AG04450 (cell line): ENCODE data around the gene CDH13. TPM values are rescaled to one million over a fixed set of nuclear protein-coding genes. Genes with fewer than 3 reads are reported as not detected.

Experiments
- CTCF ChIA-PET: fragments of 300-600, 350-600 bp; formaldehyde crosslinking; extraction: SDS; loops from one replicate; lab custom pipeline; 2022; ENCODE audit warnings: antibody characterized with exemption, inconsistent platforms; lab: Charles Lee
- POLR2A ChIA-PET: fragments of 350-600 bp; formaldehyde crosslinking; extraction: SDS; loops from one replicate; lab custom pipeline; 2021; ENCODE audit warnings: antibody characterized with exemption, inconsistent platforms; lab: Yijun Ruan, JAX
- DNase-seq: peaks from one replicate; pipeline ENCODE4 v3.0.0-alpha.2; 2011; ENCODE audit warnings: low read depth, low spot score
- H3K27ac ChIP-seq: one replicate; pipeline ENCODE4 v1.5.1; 2012; ENCODE audit warnings: low read depth, low read length, control low read depth
- H3K27me3 ChIP-seq: one replicate; pipeline ENCODE4 v1.6.0; 2012; ENCODE audit warnings: low read length; ENCODE audit not compliant: control insufficient read depth, insufficient read depth
- H3K4me3 ChIP-seq: 2 replicates; pipeline ENCODE4 v1.5.1; 2011; ENCODE audit warnings: mild to moderate bottlenecking, low read depth, low read length, control low read depth
- H3K9me3 ChIP-seq: 2 replicates; pipeline ENCODE4 v1.5.1; 2012; ENCODE audit warnings: low read length; ENCODE audit not compliant: control insufficient read depth, insufficient read depth
- CTCF ChIP-seq: IDR thresholded peaks from 2 replicates; pipeline ENCODE4 v1.5.1; 2011; ENCODE audit warnings: low read depth, low read length, control low read depth, inconsistent platforms
- polyA plus RNA-seq: library from polyadenylated mRNA; depleted of rRNA; stranded (reverse); fragments of >200 nt; gene quantifications from 2 replicates; pipeline ENCODE4 v1.2.3, GENCODE V29; 2011

CDH13 gene
- polyA plus RNA-seq, 1 experiment = 55.0 TPM

GRCh38 chr16:82819286-82819685 lies 192.5 kb downstream of the CDH13 start:
- DNase-seq = no peak
- POLR2A ChIA-PET = no interaction called here
- CTCF ChIA-PET = no interaction called here
- no peaks in the 10 kb centered on the region for H3K27me3 ChIP-seq
- no peak overlapping the region for H3K4me3 ChIP-seq
- no peaks in the 10 kb centered on the region for H3K9me3 ChIP-seq
- no peak for TF ChIP-seq CTCF
- H3K27ac ChIP-seq = no peak overlapping the region

- no peak for DNase-seq
- POLR2A ChIA-PET = no interaction called here
- Histone ChIP-seq H3K9me3 (no peaks in the 10 kb centered on the region), H3K27ac (no peak overlapping the region), H3K4me3 (no peak overlapping the region), H3K27me3 (no peaks in the 10 kb centered on the region)
- no peak for TF ChIP-seq CTCF
- CTCF ChIA-PET = no interaction called here
These were observed 194.1 kb downstream of the CDH13 start for GRCh38 chr16:82820855-82821254.

GRCh38 chr16:82824408-82824807 lies 197.6 kb downstream of the CDH13 start:
- H3K9me3 ChIP-seq = no peaks in the 10 kb centered on the region
- DNase-seq = no peak
- H3K27ac ChIP-seq = no peak overlapping the region
- no peak overlapping the region for H3K4me3 ChIP-seq
- POLR2A ChIA-PET = no interaction called here
- TF ChIP-seq CTCF = no peak
- no peaks in the 10 kb centered on the region for H3K27me3 ChIP-seq
- CTCF ChIA-PET = interaction anchor here (1.5 kb wide), 1 partner anchor 390 kb away, joined by 3 read pairs; no protein-coding TSS in a partner anchor

- CTCF ChIA-PET = interaction anchor here (0.5 kb wide), 1 partner anchor 617 kb away, joined by 14 read pairs; no protein-coding TSS in a partner anchor
These were observed 202.5 kb downstream of the CDH13 start for GRCh38 chr16:82829301-82829700.

GRCh38 chr16:82830944-82831343 lies 204.2 kb downstream of the CDH13 start:
- no peak overlapping the region for H3K27ac ChIP-seq
- no peak for TF ChIP-seq CTCF
- ChIA-PET CTCF (no interaction called here), POLR2A (no interaction called here)
- no peaks in the 10 kb centered on the region for H3K27me3 ChIP-seq
- H3K4me3 ChIP-seq = no peak overlapping the region
- H3K9me3 ChIP-seq = no peaks in the 10 kb centered on the region
- DNase-seq = no peak

More at GRCh38 chr16:82829301-82829700, 202.5 kb downstream of the CDH13 start:
- H3K4me3 ChIP-seq = no peak overlapping the region
- POLR2A ChIA-PET = no interaction called here
- no peak overlapping the region for H3K27ac ChIP-seq
- H3K27me3 ChIP-seq = no peaks in the 10 kb centered on the region
- no peaks in the 10 kb centered on the region for H3K9me3 ChIP-seq
- DNase-seq = no peak
- TF ChIP-seq CTCF = no peak
